Activated CD8-positive, alpha-beta memory T cell treated with anti-CD3 and anti-CD28 coated beads for 48 hours (primary cell): ENCODE data around the gene HCRTR2.
"Not testable (repeated sequence)": the region's sequence is repeated elsewhere in the genome, so short reads cannot be mapped to it uniquely, and the experiment has no call there.

ENCODE experiments used
- DNase-seq, 3 experiments: peaks; one replicate each; pipeline ENCODE4 v3.0.0-alpha.2; 2020; ENCODE audit warnings: low read depth in 2 of 3, low spot score in 2 of 3

Gene HCRTR2

GRCh38 chr6:55212156-55212555, 37.8 kb downstream of the HCRTR2 start:
- no peak for DNase-seq

DNA sequence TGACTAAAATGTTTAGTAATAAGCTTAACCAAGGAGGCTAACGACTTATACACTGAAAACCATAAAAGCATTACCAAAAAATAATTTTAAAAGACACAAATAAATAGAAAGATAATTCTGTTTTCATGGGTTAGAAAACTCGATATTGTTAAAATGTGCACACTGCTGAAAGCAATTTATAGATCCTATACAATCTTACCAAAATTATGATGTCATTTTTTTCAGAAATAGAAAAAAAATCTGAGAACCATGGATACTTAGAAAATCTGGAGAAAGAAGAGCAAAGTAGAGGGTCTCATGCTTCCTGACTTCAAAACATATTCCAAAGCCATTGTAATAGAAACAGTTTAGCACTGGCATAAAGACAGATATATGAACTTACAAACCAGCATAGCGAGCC, 46.6 kb downstream of the HCRTR2 start:
- no peak for DNase-seq

- DNase-seq = no peak
These were observed 53.5 kb downstream of the HCRTR2 start for GRCh38 chr6:55227862-55228261.

GRCh38 chr6:55239099-55239498, 64.8 kb downstream of the HCRTR2 start:
- no peak for DNase-seq

- not testable (repeated sequence) for DNase-seq
These were observed 66.8 kb downstream of the HCRTR2 start for GRCh38 chr6:55240975-55241605.

GRCh38 chr6:55250400-55250799, 76.1 kb downstream of the HCRTR2 start:
- DNase-seq = no peak

- DNase-seq = no peak
These were observed 80.8 kb downstream of the HCRTR2 start for GRCh38 chr6:55255113-55255512.

- DNase-seq = no peak
These were observed 85.9 kb downstream of the HCRTR2 start for GRCh38 chr6:55260181-55260580.

DNA sequence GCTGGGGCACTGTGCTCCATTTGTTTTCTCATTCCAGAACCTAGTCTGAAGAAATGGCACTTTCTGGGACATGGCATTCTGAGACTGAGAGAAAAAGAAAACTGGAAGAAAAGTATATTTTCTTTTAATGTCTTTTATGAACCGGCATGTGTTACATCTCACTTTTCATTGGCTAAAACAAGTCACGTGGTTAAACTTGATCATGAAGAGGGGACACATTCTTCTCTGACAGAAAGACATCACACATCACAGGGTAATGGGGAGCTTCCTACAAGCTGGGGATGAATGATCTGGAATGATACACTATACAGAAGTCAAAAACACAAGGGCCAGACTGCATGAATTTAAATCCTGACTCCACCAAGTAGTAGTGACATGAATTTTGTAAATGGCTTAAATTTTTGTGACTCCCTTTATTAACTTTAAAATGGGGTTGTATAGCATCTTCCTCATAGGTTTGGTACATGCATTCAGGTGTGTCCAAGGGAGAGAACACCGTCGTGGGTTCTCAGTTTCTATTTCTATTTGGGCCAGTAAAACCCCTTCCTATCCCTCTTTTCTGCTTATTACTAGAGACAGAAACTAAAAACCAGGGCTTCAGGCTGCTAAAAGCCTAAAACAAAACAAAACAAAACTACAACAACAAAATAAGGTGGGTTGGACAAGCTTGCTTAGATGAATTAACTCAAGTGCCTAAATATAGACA, 91.2 kb downstream of the HCRTR2 start:
- no peak for DNase-seq

GRCh38 chr6:55266896-55267295, 92.6 kb downstream of the HCRTR2 start:
- DNase-seq = no peak

DNA sequence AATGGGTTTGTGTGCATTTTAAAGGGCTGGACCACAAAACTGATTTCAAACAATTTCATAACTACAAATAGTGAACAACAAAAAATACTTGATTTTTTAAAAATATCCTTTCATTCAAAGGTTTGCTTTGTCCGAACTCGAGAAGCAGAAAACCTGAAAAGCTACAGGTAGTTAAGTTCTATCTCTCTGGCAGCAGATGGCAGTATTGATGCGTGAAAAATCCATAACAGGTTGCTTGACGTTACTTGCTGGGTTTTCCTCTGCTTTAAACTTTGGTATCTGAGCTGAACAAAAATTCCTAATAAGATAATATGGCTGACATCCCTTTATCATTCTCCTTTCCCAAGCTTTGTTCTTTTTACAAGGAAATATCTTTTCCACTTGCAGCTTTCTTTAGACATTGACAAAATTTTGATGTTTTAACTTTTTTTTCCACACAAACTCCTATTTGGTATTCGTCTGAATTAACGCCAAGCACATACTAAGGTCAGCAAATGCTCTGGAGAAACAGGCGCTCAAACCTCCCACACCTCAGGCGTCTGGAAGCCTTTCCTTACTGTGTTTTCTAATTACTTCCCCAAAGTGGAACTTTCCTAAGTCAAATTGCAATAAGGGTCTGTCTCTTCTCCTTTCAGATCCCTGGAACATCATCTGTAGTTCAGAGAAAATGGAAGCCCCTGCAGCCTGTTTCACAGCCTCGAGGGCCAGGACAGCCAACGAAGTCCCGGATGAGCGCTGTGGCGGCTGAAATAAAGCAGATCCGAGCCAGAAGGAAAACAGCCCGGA, 102.6 kb downstream of the HCRTR2 start:
- no peak for DNase-seq

GRCh38 chr6:55277646-55278045, 103.3 kb downstream of the HCRTR2 start:
- no peak for DNase-seq

DNA sequence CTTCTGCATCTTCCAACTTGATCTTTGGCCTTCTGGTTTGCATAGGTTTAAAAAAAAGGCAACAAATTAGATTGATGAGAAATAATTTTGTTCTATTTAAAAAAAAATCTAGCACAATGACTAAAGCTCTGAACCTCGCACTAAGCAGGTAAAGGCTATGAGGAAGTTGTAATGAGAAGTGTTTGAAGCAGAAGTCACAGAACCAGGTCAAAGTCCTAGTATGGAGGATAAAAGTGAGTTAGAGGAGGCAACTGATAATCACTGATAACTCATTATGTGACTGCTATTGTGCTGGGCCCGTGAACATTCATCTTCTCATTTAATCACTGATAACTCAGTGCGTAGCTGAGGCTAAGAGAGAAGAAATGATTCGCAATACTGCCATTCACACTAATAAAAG, 106.9 kb downstream of the HCRTR2 start:
- no peak for DNase-seq

GRCh38 chr6:55282115-55282514, 107.8 kb downstream of the HCRTR2 start:
- no peak for DNase-seq

- DNase-seq = no peak
These were observed 112.5 kb downstream of the HCRTR2 start for GRCh38 chr6:55286824-55287223.

GRCh38 chr6:55290736-55291135, 116.4 kb downstream of the HCRTR2 start:
- no peak for DNase-seq

DNA sequence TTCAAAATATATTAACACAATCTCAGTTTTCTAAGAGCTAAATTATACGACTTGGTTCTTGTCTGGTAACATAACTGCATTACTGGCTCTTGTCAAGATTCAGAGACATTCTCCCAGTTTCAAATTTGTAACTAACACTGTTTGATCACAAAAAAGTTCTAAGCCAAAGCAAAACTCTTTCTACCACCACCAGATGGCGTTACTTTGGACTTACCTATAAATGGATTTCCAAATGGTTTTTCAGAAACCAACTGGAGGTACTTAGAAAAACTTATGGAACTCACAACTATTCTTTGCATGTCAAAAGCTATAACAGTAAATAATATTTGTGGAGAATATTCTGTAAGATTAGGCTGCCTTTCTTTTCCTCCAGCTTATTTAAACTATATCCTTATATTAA, 118.8 kb downstream of the HCRTR2 start:
- no peak for DNase-seq

DNA sequence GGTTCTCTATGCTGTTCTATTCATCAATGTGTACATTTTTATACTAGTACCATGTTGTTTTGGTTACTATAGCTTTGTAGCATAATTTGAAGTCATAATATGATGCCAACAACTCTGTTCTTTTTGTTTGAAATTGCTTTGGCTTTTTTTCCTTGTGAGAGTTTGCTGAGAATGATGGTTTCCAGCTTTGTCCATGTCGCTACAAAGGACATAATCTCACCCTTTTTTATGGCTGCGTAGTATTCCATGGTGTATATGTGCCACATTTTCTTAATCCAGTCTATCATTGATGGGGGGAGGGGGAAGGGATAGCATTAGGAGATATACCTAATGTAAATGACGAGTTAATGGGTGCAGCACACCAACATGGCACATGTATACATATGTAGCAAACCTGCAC, 122.9 kb downstream of the HCRTR2 start:
- not testable (repeated sequence) for DNase-seq

DNA sequence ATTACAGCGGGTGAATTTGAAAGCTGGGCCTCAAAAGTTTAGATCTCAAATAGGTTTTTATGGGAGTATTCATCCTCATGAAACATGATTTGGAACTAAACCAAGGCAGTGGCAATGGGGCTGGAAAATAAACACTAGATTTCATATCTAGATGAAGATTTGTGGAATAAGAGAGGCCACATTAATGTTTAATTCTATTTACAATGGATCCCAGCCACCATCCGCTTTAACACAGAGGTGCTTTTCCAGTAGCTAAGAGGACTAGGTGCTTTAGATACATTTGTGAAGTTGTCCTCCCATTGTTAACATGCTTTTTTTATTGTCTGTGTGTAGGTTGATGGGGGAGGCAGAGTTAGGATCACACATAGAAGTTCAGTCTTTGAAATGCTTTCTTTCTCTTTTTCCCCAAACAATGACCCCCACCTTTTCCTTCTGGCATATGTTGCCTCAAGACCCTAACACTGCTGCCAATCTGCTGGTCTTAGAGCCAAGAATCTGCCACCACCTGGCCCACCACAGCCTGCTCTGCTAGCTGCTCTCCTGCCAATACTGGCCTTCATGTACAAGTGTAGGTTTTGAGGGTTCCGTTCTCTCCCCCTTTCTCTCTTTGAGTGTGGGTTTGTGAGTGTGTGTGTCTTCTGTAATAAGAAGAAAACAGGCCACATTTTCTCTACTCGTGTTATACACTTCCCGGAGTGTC, 125.1 kb downstream of the HCRTR2 start:
- no peak for DNase-seq

DNA sequence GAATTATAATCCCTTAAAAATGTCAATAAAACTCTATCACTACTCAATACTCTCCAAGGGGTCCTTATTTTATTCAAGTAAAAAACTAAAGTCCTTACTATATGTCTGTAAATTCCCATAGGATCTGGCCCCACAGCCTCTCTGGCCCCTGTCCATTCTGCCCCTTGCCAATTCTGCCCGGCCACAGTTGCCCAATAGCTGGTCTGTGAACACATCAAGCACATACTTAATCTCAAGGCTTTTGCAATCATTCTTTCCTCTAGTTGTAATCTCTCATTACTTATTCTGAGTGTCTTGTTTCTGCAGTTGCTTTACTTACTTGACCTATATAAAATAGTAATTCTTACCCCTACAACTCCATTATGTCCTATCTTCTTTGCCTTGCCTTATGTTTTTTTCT, 130.4 kb downstream of the HCRTR2 start:
- no peak for DNase-seq

- DNase-seq = no peak
These were observed 145.8 kb downstream of the HCRTR2 start for GRCh38 chr6:55319961-55320695.
